HepG2 (cell line): ENCODE results near the gene LYSET. TPM values are rescaled to one million over a fixed set of nuclear protein-coding genes. Genes with fewer than 3 reads are reported as not detected.

Source experiments
- AKNA ChIP-seq: sonication (generic); formaldehyde crosslinking; IDR thresholded peaks from 2 replicates; pipeline ENCODE4 v1.4.0; 2020; ENCODE audit warnings: missing genetic modification reagents, borderline replicate concordance
- ATF1 ChIP-seq: IDR thresholded peaks from 2 replicates; pipeline ENCODE4 v1.6.1; 2016; ENCODE audit warnings: mild to moderate bottlenecking, control low read depth
- ETV6 ChIP-seq: sonication (generic); formaldehyde crosslinking; conservative IDR thresholded peaks from 2 replicates; pipeline ENCODE4 v1.4.0; 2020; ENCODE audit warnings: missing genetic modification reagents
- GTF2F1 ChIP-seq: fragments of 150-350 bp; IDR thresholded peaks from 2 replicates; pipeline ENCODE4 v1.6.1; 2014; ENCODE audit warnings: low read length
- GZF1 ChIP-seq: sonication (generic); formaldehyde crosslinking; IDR thresholded peaks from 2 replicates; pipeline ENCODE4 v1.5.1; 2020; ENCODE audit warnings: mild to moderate bottlenecking, missing genetic modification reagents
- PCBP1 ChIP-seq: fragments of 200-400 bp; formaldehyde crosslinking; IDR thresholded peaks from 2 replicates; pipeline ENCODE4 v1.6.1; 2017; ENCODE audit warnings: mild to moderate bottlenecking, low read depth, low read length, borderline replicate concordance
- RAD21 ChIP-seq: fragments of 450-650 bp; formaldehyde crosslinking; IDR thresholded peaks from 2 replicates; pipeline ENCODE4 v1.5.0; 2020; ENCODE audit warnings: mild to moderate bottlenecking
- REL ChIP-seq: sonication (generic); formaldehyde crosslinking; conservative IDR thresholded peaks from 2 replicates; pipeline ENCODE4 v1.8.0; 2022; ENCODE audit warnings: mild to moderate bottlenecking, missing genetic modification reagents, moderate library complexity
- RNF2 ChIP-seq: fragments of 450-650 bp; conservative IDR thresholded peaks from 2 replicates; pipeline ENCODE4 v1.6.1; 2016; ENCODE audit warnings: low read depth
- ZC3H4 ChIP-seq: sonication (generic); formaldehyde crosslinking; IDR thresholded peaks from 2 replicates; pipeline ENCODE4 v1.4.0; 2020; ENCODE audit warnings: missing genetic modification reagents, borderline replicate concordance
- ZNF331 ChIP-seq: sonication (generic); formaldehyde crosslinking; IDR thresholded peaks from 2 replicates; pipeline ENCODE4 v1.4.0; 2020; ENCODE audit warnings: missing genetic modification reagents
- ZNF589 ChIP-seq: sonication (generic); formaldehyde crosslinking; conservative IDR thresholded peaks from 2 replicates; pipeline ENCODE4 v1.8.0; 2022; ENCODE audit warnings: mild to moderate bottlenecking, moderate library complexity, missing genetic modification reagents
- polyA plus RNA-seq, 8 experiments: library from polyadenylated mRNA; depleted of rRNA in 3 of 8; stranded (reverse) in 7 of 8; unstranded in 1 of 8; fragments of >200 nt; fragmentation: Illumina TruSeq in 4 of 8; extraction: Trizol in 4 of 8; gene quantifications; 2 replicates each; pipeline versions ENCODE4 v1.2.1 to v1.2.3, GENCODE V29; 2011 to 2016; ENCODE audit warnings: low read depth in 4 of 8, missing spikeins in 1 of 8, mixed read lengths in 1 of 8; ENCODE audit not compliant: insufficient read depth in 1 of 8
- total RNA-seq, 5 experiments: library from RNA; depleted of rRNA; stranded (reverse); fragments of >200 nt; fragmentation: Illumina TruSeq; extraction: Trizol; gene quantifications; 2 replicates each; pipeline ENCODE4 v1.2.3, GENCODE V29; 2016; ENCODE audit warnings: low read depth in 1 of 5
- TF ChIP-seq, protein P1 (sequence below): sonication (generic); formaldehyde crosslinking; IDR thresholded peaks from 2 replicates; pipeline ENCODE4 v1.4.0; 2020; ENCODE audit warnings: missing genetic modification reagents, borderline replicate concordance
- TF ChIP-seq, protein P2 (sequence below): sonication (generic); formaldehyde crosslinking; IDR thresholded peaks from 2 replicates; pipeline ENCODE4 v1.8.0; 2022; ENCODE audit warnings: mild to moderate bottlenecking, missing genetic modification reagents, borderline replicate concordance
- TF ChIP-seq, protein P3 (sequence below): sonication (generic); formaldehyde crosslinking; IDR thresholded peaks from 2 replicates; pipeline ENCODE4 v1.8.0; 2022; ENCODE audit warnings: missing genetic modification reagents, mild to moderate bottlenecking, inconsistent platforms, borderline replicate concordance

LYSET gene
- total and polyA plus RNA-seq, 2 of the 13 experiments (the other 11 are each of a cell fraction or from before 2014, with no cell fraction given), result 19.1 to 36.6 TPM

DNA sequence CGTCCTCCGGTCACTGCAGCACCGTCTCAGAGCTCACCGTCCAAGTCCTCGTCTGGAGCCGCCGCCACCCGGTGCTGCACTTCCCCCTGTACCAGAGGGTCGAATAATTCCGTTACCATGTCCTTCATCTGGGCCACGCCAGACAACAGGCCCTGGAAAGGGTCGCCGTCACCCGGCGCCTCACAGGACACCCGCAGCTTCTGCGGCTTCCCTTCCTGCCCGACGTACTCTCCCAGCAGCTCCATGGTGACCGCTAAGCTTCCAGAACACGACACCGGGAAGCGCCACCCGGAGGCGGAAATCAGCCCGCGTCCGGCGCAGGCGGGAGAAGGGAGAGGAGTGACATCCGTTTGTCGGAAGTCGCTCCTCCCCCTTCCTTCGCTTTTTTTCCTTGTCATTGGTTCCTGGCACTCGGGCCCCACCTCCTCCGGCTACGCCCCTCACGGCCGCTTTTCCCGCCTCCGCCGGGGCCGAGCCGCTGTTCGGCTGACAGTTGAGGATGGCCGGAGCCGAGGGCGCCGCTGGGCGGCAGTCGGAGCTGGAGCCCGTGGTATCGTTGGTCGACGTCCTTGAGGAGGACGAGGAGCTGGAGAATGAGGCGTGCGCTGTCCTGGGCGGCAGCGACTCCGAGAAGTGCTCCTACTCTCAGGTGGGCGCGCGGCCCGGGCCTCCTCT lies 21.8 kb downstream of the LYSET start, which contains the start of the genes GON7 and UBR7 (continued):
- TF ChIP-seq RNF2 (peak; percentile 81), ZC3H4 (CRISPR knock-in tag) (no peak), REL (CRISPR knock-in tag) (no peak; the same call in 1 of the 2 replicates), ZNF331 (CRISPR knock-in tag) (peak; percentile 41; the same call in 1 of the 2 replicates), ETV6 (CRISPR knock-in tag) (peak; percentile 43; the same call in 1 of the 2 replicates), RAD21 (CRISPR knock-in tag) (peak; percentile 11; the same call in 1 of the 2 replicates), ATF1 (peak; percentile 66), GZF1 (CRISPR knock-in tag) (peak; percentile 65; the same call in 1 of the 2 replicates), ZNF589 (CRISPR knock-in tag) (no peak), AKNA (CRISPR knock-in tag) (no peak), PCBP1 (peak; percentile 38; the same call in 1 of the 2 replicates), GTF2F1 (no peak)
- TF ChIP-seq, protein P1, sequence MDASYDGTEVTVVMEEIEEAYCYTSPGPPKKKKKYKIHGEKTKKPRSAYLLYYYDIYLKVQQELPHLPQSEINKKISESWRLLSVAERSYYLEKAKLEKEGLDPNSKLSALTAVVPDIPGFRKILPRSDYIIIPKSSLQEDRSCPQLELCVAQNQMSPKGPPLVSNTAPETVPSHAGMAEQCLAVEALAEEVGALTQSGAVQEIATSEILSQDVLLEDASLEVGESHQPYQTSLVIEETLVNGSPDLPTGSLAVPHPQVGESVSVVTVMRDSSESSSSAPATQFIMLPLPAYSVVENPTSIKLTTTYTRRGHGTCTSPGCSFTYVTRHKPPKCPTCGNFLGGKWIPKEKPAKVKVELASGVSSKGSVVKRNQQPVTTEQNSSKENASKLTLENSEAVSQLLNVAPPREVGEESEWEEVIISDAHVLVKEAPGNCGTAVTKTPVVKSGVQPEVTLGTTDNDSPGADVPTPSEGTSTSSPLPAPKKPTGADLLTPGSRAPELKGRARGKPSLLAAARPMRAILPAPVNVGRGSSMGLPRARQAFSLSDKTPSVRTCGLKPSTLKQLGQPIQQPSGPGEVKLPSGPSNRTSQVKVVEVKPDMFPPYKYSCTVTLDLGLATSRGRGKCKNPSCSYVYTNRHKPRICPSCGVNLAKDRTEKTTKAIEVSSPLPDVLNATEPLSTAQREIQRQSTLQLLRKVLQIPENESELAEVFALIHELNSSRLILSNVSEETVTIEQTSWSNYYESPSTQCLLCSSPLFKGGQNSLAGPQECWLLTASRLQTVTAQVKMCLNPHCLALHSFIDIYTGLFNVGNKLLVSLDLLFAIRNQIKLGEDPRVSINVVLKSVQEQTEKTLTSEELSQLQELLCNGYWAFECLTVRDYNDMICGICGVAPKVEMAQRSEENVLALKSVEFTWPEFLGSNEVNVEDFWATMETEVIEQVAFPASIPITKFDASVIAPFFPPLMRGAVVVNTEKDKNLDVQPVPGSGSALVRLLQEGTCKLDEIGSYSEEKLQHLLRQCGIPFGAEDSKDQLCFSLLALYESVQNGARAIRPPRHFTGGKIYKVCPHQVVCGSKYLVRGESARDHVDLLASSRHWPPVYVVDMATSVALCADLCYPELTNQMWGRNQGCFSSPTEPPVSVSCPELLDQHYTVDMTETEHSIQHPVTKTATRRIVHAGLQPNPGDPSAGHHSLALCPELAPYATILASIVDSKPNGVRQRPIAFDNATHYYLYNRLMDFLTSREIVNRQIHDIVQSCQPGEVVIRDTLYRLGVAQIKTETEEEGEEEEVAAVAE (CRISPR knock-in tag), result no peak; the same call in 1 of the 2 replicates
- TF ChIP-seq, protein P2, sequence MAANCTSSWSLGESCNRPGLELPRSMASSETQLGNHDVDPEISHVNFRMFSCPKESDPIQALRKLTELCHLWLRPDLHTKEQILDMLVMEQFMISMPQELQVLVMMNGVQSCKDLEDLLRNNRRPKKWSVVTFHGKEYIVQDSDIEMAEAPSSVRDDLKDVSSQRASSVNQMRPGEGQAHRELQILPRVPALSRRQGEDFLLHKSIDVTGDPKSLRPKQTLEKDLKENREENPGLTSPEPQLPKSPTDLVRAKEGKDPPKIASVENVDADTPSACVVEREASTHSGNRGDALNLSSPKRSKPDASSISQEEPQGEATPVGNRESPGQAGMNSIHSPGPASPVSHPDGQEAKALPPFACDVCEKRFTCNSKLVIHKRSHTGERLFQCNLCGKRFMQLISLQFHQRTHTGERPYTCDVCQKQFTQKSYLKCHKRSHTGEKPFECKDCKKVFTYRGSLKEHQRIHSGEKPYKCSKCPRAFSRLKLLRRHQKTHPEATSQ (CRISPR knock-in tag), result peak; percentile 63; the same call in 1 of the 2 replicates
- TF ChIP-seq, protein P3, sequence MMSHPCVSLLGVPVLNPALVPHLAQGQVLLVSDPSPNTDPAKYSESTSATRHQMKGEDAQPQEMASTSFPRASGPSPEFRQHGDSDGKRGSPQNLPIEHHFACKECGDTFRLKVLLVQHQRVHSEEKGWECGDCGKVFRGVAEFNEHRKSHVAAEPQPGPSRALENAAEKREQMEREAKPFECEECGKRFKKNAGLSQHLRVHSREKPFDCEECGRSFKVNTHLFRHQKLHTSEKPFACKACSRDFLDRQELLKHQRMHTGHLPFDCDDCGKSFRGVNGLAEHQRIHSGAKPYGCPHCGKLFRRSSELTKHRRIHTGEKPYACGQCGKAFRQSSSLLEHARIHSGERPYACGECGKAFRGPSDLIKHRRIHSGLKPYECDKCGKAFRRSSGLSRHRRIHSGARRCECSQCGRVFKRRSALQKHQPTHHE (CRISPR knock-in tag), result peak; percentile 77; the same call in 1 of the 2 replicates
